Measurements from ENCODE around the gene C19orf47.
"Not testable (repeated sequence)": the region's sequence is repeated elsewhere in the genome, so short reads cannot be mapped to it uniquely, and the experiment has no call there.

C19orf47 gene

DNA sequence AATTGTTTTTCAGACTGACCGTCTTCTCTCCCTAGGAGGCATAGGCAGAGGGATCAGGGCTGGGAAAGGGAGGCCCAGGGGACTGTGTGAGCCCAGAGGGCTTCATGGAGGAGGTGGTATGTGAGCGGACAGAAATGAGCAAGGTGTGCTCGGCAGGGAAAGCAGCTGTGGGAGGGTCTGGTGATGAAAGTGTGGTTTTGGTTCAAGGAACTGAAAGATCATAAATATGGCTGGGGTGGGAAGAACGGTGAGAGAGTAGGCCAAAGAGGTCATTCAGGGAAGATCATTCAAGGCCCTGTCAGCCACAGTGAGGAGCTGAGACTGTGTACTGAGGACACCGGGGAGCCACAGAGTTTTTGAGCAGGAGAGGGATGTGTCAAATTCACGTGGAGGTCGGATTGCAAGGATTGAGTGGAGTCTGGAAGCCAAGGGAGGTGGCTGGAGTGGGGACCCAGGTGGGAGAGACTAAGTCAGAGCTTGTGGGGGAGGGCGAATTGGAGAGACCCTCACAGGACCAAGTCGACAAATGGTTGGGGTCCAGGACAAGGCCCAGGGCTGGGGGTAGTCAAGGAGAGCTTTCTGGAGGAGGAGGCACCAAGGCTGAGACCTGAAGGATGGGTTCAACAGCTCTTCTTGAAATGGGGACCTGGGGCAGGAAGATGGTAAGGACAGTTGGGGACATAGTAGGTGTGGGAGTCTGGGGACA, 7.9 kb upstream of the C19orf47 start:
- no peak for DNase-seq

DNA sequence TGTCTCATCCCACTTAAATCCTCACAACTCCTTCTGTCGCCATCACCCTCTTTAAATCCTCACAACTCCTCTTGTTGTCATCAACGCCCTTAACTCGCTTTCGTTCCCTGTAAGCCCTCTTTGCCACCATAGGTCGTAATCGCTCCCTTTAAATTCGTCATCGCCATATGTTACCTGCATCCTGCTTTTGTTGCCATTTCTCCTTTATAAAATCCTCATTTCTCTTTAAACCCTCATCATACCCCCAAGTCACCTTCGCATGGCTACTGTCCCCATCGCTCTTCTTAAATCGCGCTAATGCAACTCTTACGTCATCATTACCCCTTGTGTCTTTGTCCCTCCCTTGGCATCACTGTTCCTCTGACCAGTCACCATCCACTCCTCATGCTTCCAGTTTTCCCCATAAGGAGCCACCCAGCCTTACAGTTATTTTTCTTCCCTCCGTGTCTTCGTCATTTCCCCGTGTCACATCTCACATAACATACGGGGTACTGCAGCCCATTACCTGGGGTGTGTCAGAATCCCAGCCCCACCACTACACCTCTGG, 837 bp upstream of the C19orf47 start:
- DNase-seq = peak in 6 of 56 donors; percentile 7 to 25 (median 20)

DNA sequence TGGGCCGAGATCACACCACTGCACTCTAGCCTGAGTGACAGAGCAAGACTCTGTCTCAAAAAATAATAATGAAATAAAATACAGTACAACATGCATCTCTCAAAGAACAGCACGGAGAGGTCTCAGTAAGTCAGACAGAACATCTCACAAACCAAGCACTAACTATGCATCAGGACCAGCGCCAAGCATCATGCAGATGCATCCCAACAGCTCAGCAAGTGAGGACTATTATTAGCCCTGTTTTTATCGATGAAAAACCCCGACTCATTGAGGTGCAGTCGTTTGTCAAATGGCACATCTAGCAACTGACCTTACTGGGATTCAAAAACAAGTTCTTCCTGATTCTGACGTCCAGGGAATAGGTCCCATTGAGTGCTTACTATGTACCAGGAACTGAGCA, 3.8 kb downstream of the C19orf47 start:
- DNase-seq = no peak

DNA sequence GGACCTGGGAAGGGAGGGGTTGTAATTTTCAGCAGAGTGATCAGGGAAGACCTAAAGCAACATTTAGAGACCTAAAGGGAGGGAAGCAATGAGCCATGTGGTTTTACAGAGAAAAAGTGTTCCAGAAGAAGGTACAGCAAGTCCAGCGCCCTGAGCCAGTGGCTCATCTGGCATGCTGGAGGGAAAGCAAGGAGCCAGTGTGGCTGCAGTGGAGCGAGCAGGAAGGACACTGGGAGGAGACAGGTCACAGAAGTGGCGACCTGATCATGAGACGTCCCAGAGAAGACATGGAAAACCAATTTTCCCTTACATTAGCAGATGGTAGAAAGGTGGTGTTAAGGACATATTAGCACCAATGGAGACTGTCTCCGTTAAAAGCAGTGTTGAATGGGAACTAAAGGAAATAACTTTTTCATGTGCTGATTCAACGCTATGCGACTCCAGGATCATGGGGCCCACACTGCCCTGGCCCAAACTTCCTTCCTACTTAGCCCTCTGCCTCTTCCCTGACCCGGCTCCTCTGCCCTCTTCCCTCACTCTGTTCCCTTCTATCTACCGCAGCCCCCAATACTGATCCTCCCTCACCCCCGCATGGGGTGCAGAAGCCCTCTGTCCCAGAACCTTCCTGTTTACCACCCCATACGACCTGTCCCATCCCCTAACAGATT, 5.4 kb downstream of the C19orf47 start:
- DNase-seq = no peak

DNA sequence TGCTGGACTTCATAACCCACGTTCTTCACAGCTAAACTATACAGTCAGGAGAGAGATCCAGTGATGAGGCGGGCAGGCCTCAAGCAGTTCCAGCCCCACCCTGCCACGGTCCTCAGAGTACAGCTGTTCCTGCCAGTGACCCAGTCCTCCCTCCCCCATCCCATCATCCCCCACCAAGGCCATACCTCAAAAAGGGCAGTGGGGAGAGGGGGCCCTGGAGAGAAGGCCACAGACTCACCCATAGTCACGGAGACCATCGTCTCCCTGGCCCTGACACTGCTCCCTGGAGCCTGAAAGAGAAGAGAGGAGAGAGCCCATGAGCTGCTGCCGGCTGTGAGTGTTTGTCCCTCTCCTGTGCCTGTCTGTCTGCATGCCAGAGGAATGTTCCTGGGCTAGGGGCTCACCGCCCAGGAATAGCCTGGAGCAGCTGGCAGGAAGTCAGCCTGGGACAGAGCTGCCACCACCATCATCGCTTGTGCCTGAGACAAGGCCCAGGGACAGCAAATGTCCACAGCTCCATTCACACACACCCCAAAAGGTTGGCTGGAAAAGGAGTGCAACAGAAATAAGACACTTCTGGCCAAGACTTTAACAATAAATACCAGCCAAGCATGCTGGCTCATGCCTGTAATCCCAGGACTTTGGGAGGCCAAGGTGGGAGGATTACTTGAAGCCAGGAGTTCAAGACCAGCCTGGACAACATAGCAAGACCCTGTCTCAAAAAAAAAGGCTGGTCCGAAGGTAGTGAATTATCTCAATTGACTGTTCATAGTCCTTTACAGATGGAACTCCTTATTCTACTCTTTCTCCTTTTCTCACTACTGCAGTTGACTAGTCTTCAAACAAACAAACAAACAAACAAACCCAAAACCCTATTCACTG, 6.4 kb downstream of the C19orf47 start:
- peak in 20 of 56 donors; percentile 1 to 59 (median 12) for DNase-seq

DNA sequence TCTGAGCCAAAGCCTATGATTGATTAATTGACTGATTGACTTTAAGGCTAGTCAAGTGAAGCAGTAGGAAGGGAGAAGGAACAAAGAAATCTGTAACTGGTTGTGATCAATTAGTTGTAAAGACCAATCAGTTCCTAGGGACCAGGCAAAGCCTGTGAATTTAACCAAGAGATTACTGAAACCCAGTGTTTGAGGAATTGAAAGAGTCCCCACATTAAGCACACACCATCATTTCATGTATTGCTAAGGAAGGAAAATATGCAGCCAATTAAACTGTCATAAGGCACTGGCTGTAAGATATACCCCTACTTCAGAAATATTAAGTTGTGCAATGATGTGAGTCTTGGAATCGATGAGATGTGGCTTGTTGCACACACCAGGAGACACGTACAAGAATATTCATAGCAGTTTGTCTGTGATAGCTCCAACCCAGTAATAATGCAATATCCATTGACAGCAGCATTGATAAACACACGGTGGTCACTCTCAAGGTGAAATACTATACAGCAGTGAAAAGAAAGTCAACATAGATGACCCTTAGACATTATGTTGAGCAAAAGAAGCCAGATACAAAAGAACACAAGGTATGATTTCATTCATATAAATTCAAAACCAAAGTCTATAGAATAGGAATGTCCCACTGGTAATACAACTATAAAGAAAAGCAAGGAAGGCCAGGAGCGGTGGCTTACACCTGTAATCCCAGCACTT, 9.0 kb downstream of the C19orf47 start:
- DNase-seq = no peak

DNA sequence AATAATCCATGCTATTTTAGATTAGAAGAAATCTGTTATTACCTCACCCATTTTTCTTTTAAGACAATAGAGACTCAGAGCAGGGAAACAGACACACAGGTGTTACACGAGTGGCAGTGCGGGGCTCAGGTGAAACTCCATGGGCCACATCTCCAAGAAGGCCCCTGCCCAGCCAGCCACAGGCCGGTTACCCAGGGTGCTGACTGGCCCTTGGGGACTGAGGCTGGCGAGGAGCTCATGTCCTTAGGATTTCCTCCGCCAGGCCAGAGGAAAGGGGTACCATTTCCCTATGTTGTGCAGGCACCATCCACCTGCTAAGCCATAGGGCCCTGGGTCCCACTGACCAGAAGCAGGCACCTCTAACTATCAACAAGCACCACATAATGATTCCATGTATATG, 10.6 kb downstream of the C19orf47 start:
- no peak for DNase-seq

DNA sequence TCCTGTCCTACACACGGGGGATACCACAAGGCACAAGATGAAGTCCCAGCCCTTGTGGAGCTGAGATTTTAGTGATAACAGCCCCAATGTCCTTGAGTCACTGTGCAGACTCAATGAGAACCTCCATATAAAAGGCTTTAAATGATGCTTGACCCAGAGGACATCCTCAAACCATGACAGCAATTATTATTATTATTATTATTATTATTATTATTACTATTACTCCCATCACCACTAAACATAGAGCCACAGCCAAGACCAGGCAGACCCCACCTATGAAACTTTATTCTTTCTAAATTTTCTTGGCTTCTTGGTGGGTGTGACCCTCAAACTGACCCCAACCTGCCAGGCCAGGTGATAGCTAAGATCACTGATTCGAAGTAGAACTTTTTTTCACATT, 11.1 kb downstream of the C19orf47 start:
- no peak for DNase-seq

DNA sequence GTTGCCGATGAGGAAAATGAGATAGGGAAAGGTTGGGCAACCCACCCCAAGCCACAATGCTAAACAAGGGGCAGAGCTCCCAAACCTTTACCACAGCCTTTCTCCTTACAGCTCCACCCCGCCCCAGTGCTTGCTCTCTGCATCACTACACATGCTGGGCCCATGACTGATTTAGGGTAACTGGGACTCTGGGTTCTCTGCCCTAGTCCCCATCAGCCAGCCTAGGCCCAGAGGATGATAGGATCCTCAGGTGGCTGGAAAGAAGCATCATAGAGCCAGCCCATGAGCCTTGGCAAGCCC, 11.6 kb downstream of the C19orf47 start:
- DNase-seq = no peak

DNA sequence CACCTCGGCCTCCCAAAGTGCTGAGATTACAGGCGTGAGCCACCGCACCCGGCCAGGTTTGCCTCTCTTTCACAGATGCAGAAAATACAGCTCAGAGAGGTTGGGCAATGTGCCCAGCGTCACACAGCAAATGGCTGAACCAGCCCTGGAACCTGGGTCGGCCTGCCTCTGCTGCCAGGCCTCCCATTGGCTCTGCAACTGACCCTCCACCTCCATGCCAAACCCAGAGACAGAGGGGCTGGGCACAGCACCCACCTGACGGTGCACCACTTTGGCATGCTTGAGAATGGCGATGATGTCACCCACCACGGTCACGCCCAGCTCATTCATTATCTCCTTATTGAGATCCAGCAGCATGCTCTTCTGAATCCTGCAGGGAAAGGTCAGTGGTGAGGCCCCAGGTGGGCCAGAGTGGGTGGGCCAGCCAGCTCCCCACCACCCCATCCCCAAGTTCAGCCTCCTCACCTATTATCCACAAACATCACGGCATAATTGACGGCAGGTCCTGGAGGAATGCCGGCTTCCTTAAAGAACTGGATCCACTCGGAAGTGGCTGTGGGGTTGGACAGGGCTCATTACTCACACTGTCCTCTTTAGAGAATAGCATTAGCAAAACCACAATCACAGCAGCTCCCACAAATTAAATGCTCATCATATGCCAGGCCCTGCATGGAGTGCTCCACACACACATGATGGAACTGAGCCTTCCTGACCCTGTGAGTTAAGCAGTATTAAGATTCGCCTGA, 12.2 kb downstream of the C19orf47 start:
- no peak for DNase-seq

DNA sequence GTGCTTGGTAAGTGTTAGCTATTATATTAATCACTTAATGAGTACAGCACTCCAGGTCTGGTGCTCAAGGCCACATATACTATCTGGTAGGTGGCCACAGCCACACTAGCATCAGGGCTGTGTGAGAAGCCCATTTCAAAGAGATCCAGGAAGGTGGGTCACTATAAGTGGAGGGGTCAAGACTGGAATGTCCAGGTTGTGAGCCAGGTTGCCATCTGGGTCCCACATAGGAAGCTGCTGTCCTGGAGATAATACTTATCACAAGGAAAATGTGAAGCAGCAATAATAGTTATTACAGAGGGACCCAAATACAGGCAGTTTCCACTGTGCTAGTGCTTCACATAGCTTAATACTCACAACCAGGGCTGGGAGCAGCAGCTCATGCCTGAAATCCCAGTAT, 13.1 kb downstream of the C19orf47 start:
- no peak for DNase-seq

DNA sequence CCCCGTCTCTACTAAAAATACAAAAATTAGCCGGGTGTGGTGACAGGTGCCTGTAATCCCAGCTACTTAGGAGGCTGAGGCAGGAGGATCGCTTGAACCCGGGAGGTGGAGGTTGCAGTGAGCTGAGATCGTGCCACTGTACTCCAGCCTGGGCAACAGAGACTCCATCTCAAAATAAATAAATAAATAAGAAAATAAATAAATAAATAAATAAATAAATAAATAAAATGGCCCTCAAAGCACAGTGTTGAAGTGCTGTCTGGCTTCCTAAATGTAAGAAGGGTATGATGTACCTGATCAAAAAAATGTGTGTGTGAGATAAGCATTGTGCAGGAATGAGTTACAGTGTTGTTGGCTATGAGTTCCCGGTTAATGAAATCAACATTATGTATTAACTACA, 15.1 kb downstream of the C19orf47 start:
- not testable (repeated sequence) for DNase-seq

DNA sequence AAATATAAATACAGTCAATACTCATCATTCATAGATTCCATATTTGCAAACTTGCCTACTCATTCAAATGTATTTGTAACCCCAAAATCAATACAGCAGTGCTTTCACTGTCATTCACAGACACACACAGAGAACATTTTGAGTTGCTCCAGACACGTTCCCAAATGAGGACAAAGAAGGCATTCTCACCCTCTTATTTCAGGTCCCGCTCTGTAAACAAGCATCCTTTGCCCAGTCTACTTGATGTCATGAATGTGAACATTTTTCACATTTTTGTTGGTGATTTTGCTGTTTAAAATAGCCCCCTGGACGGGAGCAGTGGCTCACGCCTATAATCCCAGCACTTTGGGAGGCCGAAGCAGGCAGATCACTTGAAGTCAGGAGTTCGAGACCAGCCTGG, 15.5 kb downstream of the C19orf47 start:
- DNase-seq = peak in 11 of 56 donors; percentile 2 to 31 (median 15)

DNA sequence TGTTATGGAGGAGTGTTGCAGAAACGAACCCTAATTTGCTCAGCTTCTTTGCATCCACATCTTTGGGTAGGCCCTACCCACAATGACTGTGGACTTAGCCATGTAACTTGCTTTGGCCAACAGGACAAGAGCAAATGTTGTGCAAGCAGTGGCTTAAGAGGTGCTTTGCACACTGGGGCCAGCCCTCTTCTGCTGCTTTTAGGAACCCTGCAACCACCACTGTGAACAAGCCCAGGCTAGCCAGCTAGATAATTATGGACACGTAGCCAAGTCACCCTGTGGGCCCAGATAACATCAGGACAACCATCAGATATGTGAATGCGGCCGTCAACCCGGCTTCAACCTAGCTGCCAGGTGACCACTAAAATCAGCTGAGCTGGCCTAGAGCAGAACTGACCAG, 17.1 kb downstream of the C19orf47 start:
- DNase-seq = no peak

DNA sequence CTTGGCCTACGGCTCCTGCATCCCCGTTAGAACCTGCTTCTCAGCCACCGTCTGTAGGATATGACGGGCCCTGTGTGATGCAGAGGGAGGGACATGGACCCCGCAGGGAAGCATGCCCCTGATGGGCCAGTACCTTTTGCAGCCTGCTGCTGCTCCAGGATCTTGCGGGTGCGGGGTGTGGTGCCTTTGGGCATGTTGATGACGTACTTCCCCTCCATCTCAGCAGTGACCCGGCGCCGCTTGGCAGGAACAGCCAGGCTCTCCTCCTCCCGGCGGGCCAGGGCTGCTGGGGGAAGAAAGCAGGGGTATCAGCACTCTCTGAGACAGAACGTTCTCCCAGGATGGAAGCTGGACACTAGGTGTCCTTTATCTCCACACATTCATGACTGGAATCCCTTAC, 22.0 kb downstream of the C19orf47 start:
- no peak for DNase-seq

DNA sequence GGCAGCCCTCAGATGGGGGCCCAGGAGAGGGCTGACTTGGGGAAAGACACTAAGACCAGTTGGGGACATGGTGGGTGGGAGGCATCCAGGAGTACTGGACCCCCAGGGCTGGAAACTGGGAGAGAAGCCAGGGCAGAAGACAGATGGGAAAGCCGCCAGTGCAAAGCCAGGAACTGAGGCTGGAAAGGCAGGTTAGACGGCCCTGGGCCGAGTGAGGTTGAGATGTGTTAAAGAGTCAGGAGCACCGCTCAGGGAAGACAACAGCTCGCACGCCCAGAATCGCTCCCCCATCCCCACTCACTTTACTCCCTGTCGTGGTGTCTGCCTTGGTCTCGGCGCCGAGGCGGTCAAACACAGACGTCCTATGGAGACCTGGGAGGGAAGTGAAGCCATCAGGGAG, 24.5 kb downstream of the C19orf47 start:
- no peak for DNase-seq

DNA sequence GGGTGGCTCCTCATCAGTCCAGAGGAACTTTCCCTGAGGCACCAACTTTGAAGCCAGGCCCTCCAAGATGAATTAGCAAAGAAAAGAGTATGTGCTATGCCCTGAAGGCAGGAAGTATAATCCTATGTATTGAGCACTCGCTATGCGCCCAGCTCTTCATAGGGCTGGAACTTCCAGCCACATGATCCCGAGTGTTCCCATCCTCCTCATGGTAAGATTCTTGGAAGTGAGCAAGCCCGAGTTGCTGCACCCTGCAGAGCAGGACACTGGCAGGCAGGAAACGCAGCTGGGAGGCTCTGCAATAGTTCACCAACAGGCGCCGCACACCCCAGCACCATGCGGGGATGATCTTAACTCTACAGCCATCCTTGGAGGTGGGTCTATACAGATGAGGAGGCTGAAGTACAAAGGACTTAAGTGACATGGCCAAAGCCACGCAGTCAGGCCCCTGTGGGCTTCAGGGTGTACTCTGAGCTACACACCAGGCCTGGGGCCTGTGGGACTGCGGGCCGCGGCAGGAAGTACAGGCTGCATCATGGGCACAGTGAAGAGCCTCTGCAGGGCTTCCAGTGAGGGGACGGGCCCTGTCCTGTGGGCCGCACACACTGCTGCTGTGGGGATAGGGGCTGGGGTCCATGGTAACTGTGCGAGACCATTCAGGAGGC, 25.1 kb downstream of the C19orf47 start:
- no peak for DNase-seq

DNA sequence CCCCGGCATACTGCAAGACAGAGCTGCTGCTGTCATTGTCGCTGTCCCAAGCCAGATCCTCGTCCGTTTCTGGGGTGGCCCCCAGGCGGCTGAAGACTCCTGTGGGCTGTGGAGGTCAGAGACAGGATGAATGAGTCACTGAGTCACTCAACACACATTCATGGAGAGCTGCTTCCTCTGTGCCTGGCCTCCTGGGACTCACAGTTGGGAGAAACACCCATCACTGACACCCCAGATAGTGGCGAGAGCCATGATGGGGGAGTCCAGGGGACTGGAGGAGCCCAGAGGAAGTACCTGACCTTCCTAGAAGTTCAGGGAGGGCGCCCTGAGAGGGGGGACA, 26.0 kb downstream of the C19orf47 start:
- DNase-seq = no peak

DNA sequence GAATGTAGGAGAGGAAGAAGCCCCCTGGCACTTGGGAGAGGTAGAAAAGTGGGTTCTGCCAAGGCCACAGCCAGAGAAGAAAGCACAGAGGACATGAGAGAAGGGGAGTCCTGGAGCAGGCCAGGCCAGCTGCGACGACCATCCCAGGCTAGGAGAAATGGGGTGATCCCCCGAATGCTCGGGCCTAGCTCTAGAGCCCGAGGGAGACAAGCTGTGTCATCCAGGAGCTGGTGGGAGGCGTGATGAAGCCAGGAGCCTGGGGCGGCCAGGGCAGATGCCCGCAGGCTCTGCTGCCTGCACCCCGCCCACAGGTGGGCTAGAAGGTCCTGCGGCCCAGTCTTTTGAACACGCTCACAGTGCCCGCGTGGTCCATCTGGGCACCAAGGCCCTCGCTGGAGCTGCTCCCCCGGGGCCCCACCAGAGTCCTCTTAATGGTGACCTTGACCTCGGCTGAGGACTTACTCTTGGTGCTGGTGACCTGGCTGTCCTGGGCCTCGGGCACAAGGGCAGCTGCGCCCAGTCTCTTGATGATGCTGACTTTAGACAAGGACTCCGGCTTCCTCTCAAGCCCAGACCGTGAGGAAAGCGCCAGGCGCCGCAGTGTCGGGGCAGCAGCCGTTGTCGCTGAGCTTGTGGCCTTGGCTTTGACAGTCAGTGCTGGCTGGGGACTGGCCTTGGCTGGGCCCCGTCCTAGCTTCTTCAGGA, 26.5 kb downstream of the C19orf47 start:
- DNase-seq = no peak

DNA sequence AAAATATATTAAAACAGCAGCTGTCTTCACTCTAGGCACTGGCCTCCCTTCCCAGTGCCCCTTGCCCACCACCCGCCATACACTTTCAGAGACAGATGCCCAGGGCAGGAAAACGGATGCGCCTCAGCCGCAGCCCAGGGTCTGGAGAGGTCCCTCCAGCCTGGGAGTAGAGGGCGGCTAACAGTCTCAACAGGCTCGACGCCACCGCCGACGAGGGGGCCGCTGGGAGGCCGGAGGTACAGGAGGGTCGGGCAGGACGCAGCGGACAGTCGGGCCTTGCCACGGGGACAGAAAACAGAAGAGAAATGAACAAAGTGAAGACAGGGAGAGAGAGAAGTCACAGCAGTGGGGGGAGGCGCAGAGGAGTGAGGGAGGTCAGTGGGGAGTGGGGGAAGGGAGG, 27.1 kb downstream of the C19orf47 start:
- no peak for DNase-seq

Measured in amygdala (tissue), 56 donors.